RWPE2 (cell line): ENCODE measurements around the gene LENG9.

Source experiments
- ATAC-seq: fragments of 200-7000 bp; cut with Tn5 transposase; 3 replicates; pipeline ENCODE4 v1.9.1; 2021; ENCODE audit warnings: low read depth
- DNase-seq: peaks from one replicate; pipeline ENCODE4 v3.0.0-alpha.2; 2020; ENCODE audit warnings: low spot score
- H3K27ac ChIP-seq: fragments of 450-650 bp; 2 replicates; pipeline ENCODE4 v1.5.1; 2017; ENCODE audit warnings: mild to moderate bottlenecking; ENCODE audit not compliant: poor library complexity, severe bottlenecking
- H3K27me3 ChIP-seq: fragments of 250-450 bp; sonication (Bioruptor Pico); 2 replicates; pipeline ENCODE4 v1.5.1; 2021; ENCODE audit warnings: mild to moderate bottlenecking, moderate library complexity; ENCODE audit not compliant: insufficient read depth, poor library complexity, severe bottlenecking
- H3K36me3 ChIP-seq: fragments of 250-450 bp; sonication (Bioruptor Pico); 2 replicates; pipeline ENCODE4 v1.5.1; 2020; ENCODE audit warnings: low read depth, mild to moderate bottlenecking, moderate library complexity
- H3K4me1 ChIP-seq: fragments of 250-450 bp; sonication (Bioruptor Pico); 2 replicates; pipeline ENCODE4 v1.5.1; 2021; ENCODE audit warnings: mild to moderate bottlenecking, moderate library complexity; ENCODE audit not compliant: insufficient read depth, poor library complexity, severe bottlenecking
- H3K4me3 ChIP-seq: fragments of 250-450 bp; sonication (Bioruptor Pico); 2 replicates; pipeline ENCODE4 v1.5.1; 2021; ENCODE audit warnings: mild to moderate bottlenecking, moderate library complexity; ENCODE audit not compliant: severe bottlenecking
- H3K9me3 ChIP-seq: fragments of 250-450 bp; sonication (Bioruptor Pico); 2 replicates; pipeline ENCODE4 v1.5.1; 2021; ENCODE audit warnings: mild to moderate bottlenecking, moderate library complexity; ENCODE audit not compliant: severe bottlenecking
- CTCF ChIP-seq: fragments of 450-650 bp; IDR thresholded peaks from one replicate; pipeline ENCODE4 v1.5.1; 2017; ENCODE audit warnings: mild to moderate bottlenecking, moderate library complexity; ENCODE audit not compliant: poor library complexity, severe bottlenecking

Gene LENG9

GRCh38 chr19:54492568-54492967, 29.0 kb upstream of the LENG9 start:
- ATAC-seq (no peak), DNase-seq (no peak)
- Histone ChIP-seq H3K9me3 (no peaks in the 10 kb centered on the region), H3K27me3 (peaks cover 4% of the 10 kb centered on the region), H3K36me3 (no peaks in the 10 kb centered on the region), H3K4me1 (no peaks in the 10 kb centered on the region), H3K4me3 (no peak overlapping the region), H3K27ac (no peak overlapping the region)
- TF ChIP-seq CTCF, result no peak

GRCh38 chr19:54489766-54490165, 26.2 kb upstream of the LENG9 start:
- no peak for DNase-seq
- ATAC-seq, result no peak
- Histone ChIP-seq H3K4me1 (no peaks in the 10 kb centered on the region), H3K4me3 (no peak overlapping the region), H3K27ac (no peak overlapping the region), H3K27me3 (peaks cover 4% of the 10 kb centered on the region), H3K9me3 (no peaks in the 10 kb centered on the region), H3K36me3 (no peaks in the 10 kb centered on the region)
- TF ChIP-seq CTCF, result no peak

- peaks cover 4% of the 10 kb centered on the region for H3K27me3 ChIP-seq
- DNase-seq (no peak), ATAC-seq (no peak)
- no peak for TF ChIP-seq CTCF
- H3K4me3 ChIP-seq, result no peak overlapping the region
- no peak overlapping the region for H3K27ac ChIP-seq
- no peaks in the 10 kb centered on the region for H3K9me3 ChIP-seq
- no peaks in the 10 kb centered on the region for H3K4me1 ChIP-seq
- no peaks in the 10 kb centered on the region for H3K36me3 ChIP-seq
Observed at GRCh38 chr19:54489341-54489740, 25.8 kb upstream of the LENG9 start.

- ATAC-seq (no peak), DNase-seq (no peak)
- no peak for TF ChIP-seq CTCF
Observed at GRCh38 chr19:54485851-54486250, 22.3 kb upstream of the LENG9 start.

GRCh38 chr19:54484451-54484850, 20.9 kb upstream of the LENG9 start:
- Histone ChIP-seq H3K27ac (no peak overlapping the region), H3K36me3 (no peaks in the 10 kb centered on the region), H3K4me1 (no peaks in the 10 kb centered on the region), H3K9me3 (no peaks in the 10 kb centered on the region), H3K4me3 (no peak overlapping the region), H3K27me3 (peaks cover 4% of the 10 kb centered on the region)
- no peak for ATAC-seq
- DNase-seq, result no peak
- TF ChIP-seq CTCF, result no peak

More at GRCh38 chr19:54485851-54486250, 22.3 kb upstream of the LENG9 start:
- Histone ChIP-seq H3K36me3 (no peaks in the 10 kb centered on the region), H3K27ac (no peak overlapping the region), H3K27me3 (peaks cover 4% of the 10 kb centered on the region), H3K4me3 (no peak overlapping the region), H3K9me3 (no peaks in the 10 kb centered on the region), H3K4me1 (no peaks in the 10 kb centered on the region)
